GM12891 (cell line): ENCODE results near the gene DGKI.

ENCODE experiments used
- POLR2A ChIP-seq: IDR thresholded peaks from 2 replicates; pipeline ENCODE4 v1.6.1; 2011; ENCODE audit warnings: low read depth, low read length, control low read depth
- POLR2AphosphoS5 ChIP-seq: IDR thresholded peaks from 2 replicates; pipeline ENCODE4 v1.6.1; 2011; ENCODE audit warnings: low read depth, low read length, control low read depth
- SPI1 ChIP-seq: IDR thresholded peaks from 2 replicates; pipeline ENCODE4 v1.6.1; 2011; ENCODE audit warnings: low read depth, low read length, control low read depth
- TAF1 ChIP-seq: IDR thresholded peaks from 2 replicates; pipeline ENCODE4 v1.6.1; 2011; ENCODE audit warnings: low read depth, low read length, control low read depth

DNA sequence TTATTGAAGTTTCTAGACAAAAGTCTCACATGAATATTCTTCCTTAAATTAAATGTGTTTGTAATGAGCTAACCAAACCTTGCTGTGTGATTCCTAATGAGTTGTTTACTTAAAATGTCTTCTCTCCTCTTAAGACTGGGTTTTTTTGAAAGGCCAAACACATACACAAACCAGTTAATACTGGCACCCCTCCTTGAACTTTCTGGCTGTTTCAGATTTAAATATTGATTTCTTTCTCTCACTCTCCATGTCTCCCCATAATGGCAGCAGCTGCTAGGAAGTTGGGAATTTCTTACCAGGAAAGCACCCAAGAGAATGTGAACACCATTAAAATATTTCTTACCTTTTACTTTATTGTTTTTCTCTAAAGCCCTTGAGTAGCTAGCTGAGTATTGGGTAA lies 491.8 kb downstream of the DGKI start:
- TF ChIP-seq POLR2A (no peak), POLR2AphosphoS5 (no peak), TAF1 (no peak), SPI1 (no peak)
